GM12872 (cell line): ENCODE data around the gene EIF3B.

ENCODE experiments used
- CTCF ChIP-seq: IDR thresholded peaks from 3 replicates; pipeline ENCODE4 v1.5.1; 2011; ENCODE audit warnings: low read depth, mild to moderate bottlenecking, low read length, moderate library complexity; ENCODE audit not compliant: insufficient read depth

EIF3B gene

DNA sequence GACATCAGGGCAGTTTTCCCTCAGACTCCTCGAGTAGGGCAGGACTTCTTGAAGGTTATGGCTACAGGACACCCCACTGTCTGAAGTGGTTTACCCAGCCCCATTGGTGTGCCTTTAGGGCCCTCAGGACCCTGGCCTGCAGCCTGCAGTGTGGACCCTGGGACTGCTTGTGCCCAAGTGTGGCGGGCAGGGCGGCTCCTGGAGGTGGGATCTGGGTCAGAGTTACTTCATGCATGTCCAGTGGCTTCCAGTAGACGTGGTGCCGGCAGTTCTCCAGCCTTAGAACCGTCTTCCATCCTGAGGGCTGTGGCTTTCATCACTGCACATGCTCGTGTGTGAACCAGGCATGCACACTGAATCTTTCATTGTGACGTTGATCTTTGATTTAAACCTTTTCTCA, 16.7 kb downstream of the EIF3B start:
- TF ChIP-seq CTCF, result no peak

DNA sequence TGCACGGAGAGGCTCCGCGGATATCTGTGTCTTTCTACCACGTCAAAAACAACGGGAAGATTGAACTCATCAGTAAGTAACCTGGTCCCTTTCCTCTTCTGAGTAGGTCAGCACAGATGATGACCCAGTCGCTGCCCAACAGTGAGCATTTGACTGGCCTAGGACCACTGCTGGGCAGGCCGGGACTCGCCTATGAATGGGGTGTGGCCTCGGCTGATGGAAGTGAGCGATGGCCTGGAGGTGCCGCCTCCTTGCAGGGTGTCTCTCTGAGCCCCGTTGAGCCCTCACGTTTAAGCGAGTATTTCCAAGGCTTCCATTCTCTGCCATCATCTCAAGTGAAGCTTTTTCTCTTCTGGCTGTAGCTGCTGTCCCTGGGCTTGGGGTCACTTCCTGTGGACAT, 18.1 kb downstream of the EIF3B start:
- TF ChIP-seq CTCF, result no peak

- no peak for TF ChIP-seq CTCF
These were observed 18.5 kb downstream of the EIF3B start for GRCh38 chr7:2373124-2373556.

- no peak for TF ChIP-seq CTCF
These were observed 19.0 kb downstream of the EIF3B start for GRCh38 chr7:2373646-2374045.

DNA sequence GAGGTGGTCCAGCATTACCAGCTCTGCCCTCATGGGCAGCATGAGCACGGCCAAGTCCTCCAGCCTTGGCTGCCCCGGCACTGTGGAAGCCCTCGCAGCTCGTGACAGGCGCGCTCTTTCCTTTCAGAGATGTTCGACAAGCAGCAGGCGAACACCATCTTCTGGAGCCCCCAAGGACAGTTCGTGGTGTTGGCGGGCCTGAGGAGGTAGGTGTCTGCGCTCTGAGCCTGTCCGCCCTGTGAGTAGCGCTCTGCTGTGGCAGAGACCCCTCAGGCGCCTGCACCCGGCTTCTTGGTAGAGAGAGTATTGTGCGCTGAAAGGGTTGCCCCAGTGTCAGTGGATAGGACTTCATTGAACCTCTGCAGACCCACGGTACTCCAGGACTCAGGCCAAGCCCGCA, 19.8 kb downstream of the EIF3B start:
- TF ChIP-seq CTCF, result no peak

DNA sequence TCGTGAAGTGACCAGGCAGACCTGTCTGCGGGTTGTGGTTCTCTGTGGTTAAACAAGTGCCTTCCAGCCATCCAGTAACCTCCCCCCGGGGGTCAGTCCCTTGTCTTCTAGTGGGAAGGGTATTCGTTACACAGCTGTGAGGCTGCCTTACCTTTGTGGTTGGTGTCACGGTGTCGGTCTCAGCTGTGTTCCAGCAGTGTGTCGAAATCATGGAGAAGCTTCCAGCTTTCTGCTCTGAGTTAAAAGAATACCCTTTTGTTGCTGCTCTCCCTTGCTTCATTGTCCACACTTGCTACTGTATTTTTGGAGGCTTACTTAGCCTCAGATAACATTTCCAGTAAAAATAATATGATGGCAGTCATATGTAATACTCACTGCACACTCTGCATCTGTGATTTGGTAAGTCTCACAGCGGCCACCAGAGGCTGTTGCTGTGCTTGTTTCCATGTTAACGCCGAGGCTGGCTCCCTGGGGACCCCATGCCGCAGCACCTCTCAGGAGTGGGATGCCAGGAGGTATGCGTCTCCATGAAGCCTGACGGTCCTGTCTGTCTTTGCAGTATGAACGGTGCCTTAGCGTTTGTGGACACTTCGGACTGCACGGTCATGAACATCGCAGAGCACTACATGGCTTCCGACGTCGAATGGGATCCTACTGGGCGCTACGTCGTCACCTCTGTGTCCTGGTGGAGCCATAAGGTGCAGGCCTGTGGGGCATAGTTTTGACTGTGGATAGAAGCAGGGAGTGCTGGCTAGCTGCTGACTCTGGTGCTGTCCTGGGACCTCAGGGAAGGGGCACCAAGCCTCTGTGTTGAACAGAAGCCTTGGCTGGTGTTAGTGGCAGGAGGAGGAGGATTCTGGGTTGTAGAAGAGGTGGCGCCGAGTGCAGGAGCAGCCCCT, 20.5 kb downstream of the EIF3B start:
- no peak for TF ChIP-seq CTCF

DNA sequence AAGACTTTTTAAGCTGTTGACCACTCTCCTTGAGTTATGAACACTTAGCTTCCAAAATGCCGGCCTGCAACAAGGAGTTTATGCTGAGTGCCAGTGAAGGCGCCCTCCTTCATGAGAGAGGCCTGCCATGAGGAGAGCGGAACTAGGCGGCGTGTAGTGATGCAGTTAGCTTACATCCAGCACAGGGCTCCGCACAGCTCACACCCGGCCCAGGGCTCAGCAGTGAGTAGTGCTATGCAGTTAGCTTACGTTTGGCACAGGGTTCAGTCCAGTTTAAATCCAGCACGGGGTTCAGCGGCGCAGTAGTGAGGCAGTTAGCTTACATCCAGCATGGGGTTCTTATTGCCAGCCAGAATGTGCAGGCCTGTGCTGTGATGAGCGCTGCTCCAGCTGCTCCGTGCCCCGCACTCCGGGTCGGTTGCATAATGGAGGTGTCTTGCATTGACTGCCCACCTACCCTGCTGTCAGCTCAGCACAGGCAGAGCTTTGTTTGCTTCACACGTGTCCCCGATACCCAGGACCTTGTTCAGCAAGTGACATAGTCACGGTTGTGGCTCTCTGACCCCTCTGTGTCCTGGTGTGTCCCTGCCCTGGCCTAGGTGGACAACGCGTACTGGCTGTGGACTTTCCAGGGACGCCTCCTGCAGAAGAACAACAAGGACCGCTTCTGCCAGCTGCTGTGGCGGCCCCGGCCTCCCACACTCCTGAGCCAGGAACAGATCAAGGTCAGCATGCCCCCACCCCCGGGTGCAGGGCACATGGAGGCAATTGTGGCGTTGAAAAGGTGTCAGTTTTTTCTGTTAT, 21.9 kb downstream of the EIF3B start:
- no peak for TF ChIP-seq CTCF
